ENCODE results near the gene ACTRT2.

DNA sequence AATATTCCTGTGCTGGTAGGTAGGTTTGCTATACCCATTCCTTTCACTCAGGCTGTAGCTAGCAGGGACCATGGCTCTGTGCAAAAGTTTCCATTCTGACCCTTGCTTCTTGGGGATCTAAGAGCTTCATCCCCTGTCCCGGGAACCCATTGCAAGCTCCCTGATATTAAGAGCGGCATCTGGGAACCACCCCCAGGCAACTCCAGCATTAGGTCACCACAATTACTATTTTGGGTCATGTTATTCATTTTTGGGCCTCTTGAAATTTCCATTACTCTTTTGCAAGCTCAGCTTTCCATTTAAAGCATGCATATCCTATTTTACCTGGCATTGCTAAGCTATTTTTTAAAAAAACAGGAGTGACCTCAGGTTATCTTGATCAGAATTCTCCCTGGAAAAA lies 22.1 kb upstream of the ACTRT2 start:
- TF ChIP-seq, protein P1, sequence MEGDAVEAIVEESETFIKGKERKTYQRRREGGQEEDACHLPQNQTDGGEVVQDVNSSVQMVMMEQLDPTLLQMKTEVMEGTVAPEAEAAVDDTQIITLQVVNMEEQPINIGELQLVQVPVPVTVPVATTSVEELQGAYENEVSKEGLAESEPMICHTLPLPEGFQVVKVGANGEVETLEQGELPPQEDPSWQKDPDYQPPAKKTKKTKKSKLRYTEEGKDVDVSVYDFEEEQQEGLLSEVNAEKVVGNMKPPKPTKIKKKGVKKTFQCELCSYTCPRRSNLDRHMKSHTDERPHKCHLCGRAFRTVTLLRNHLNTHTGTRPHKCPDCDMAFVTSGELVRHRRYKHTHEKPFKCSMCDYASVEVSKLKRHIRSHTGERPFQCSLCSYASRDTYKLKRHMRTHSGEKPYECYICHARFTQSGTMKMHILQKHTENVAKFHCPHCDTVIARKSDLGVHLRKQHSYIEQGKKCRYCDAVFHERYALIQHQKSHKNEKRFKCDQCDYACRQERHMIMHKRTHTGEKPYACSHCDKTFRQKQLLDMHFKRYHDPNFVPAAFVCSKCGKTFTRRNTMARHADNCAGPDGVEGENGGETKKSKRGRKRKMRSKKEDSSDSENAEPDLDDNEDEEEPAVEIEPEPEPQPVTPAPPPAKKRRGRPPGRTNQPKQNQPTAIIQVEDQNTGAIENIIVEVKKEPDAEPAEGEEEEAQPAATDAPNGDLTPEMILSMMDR (IDR thresholded peaks at IDR 0.05) = no peak
- no peak for TF ChIP-seq POLR2AphosphoS5 (IDR thresholded peaks at IDR 0.05)
- no peak for TF ChIP-seq POLR2A (IDR thresholded peaks at IDR 0.05; ENCODE audit: low read depth)
- no peak for TF ChIP-seq EP300 (IDR thresholded peaks at IDR 0.05)

Measured in esophagus muscularis mucosa (tissue), 4 donors.